GM21723 (cell line): Measurements from ENCODE around the gene PRR36.
A peak's percentile ranks its signal among the peaks of the same experiment; 100 is the strongest.

Source experiments
- ATAC-seq: cut with Tn5 transposase; IDR thresholded peaks from one replicate; pipeline ENCODE4 v1.9.1; 2021; ENCODE audit warnings: mild to moderate bottlenecking, moderate library complexity; ENCODE audit not compliant: unreplicated experiment

PRR36 gene

DNA sequence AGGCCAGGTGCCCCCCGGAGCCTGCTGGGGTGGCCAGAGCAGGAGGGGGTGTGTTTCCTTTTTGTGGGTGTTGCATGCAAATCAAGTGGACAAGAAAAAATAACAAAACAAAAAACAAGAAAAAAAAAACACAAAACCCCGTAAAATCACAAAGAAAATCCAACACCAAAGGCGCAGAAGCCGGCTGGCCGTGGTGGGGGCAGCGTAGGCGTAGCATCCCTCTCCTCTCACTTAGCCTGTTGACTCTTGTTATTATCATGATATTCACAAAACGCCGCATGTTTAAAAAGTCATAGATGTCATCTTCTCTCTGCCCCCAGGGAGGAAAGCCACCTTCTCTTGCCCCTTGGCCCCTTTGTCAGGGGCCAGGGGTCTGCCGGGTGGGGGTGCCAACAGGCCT lies 39.5 kb upstream of the PRR36 start:
- no peak for ATAC-seq

- no peak for ATAC-seq
These were observed 38.7 kb upstream of the PRR36 start for GRCh38 chr19:7912697-7913564.

- ATAC-seq, result no peak
These were observed 38.0 kb upstream of the PRR36 start for GRCh38 chr19:7912144-7912696.

DNA sequence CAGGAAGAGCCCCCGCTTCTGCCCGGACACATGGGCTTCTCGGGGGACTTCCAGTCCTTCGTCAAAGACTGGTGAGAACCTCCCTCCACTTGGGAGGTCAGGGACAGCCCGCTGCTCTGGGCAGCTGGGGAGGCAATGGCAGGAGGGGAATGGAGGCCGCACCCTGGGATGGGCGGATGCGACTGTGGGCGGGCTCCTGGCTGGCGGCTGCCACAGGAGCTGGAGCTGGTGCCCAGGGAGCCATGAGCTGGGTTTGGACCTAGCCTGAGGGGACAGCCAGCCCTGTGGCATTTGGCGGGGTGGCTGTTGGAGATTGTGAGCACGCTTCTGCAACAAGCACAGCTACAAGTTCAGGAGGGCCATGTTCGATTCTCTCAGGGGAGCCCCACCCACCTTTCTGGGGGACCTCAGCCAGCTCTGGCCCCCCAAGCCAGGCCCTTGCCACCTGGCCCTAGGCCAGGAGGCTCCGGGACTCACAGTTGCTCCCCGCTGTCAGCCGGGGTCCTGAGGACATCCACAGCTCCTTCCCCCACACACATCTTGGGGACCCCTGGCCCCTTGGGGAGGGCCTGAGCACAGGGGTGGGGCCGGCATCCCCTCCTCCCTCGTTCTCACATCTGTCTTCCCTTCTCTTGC lies 37.4 kb upstream of the PRR36 start:
- no peak for ATAC-seq

DNA sequence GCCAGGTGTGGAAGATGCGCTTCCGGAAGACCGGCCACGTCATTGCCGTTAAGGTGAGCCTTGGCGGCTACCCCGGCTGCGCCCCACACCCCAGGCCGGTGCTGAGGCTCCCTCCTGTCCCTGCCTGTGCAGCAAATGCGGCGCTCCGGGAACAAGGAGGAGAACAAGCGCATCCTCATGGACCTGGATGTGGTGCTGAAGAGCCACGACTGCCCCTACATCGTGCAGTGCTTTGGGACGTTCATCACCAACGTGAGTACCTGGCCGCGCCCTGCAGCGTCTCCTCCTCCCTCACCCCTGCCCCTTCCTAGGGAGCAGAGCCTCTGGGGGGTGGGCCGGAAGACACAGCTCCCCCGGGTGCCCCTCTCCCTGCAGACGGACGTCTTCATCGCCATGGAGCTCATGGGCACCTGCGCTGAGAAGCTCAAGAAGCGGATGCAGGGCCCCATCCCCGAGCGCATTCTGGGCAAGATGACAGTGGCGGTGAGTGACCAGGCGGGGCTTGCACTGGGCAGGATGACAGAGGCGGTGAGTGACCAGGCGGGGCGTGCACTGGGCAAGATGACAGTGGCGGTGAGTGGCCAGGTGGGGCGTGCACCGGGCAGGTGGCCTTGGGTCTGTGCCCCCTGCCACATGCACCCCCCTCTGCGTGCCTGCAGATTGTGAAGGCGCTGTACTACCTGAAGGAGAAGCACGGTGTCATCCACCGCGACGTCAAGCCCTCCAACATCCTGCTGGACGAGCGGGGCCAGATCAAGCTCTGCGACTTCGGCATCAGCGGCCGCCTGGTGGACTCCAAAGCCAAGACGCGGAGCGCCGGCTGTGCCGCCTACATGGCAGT lies 36.4 kb upstream of the PRR36 start:
- no peak for ATAC-seq

DNA sequence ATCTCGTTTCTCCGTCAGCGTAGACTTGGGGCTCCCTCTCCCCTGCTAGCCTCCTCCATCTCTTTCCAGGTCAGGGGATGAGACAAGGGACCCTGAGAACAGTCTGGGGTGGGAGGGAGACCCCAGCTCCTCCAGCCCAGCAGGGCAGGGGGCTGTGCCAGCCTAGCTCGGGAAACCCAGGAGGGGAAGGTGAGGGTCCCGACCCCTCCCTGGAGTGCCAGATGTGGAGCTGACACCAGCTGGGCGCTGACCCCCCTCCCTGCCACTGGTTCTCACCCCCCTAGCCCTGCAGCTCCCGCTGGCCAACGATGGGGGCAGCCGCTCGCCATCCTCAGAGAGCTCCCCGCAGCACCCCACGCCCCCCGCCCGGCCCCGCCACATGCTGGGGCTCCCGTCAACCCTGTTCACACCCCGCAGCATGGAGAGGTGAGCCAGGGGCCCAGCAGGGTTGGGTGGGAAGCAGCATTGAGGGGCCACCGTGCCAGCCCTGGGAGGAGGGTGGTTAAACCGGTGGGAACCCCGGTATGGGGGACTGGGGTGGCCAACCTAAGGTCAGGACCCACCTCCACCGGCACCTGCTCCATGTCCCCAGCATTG lies 35.4 kb upstream of the PRR36 start:
- no peak for ATAC-seq

DNA sequence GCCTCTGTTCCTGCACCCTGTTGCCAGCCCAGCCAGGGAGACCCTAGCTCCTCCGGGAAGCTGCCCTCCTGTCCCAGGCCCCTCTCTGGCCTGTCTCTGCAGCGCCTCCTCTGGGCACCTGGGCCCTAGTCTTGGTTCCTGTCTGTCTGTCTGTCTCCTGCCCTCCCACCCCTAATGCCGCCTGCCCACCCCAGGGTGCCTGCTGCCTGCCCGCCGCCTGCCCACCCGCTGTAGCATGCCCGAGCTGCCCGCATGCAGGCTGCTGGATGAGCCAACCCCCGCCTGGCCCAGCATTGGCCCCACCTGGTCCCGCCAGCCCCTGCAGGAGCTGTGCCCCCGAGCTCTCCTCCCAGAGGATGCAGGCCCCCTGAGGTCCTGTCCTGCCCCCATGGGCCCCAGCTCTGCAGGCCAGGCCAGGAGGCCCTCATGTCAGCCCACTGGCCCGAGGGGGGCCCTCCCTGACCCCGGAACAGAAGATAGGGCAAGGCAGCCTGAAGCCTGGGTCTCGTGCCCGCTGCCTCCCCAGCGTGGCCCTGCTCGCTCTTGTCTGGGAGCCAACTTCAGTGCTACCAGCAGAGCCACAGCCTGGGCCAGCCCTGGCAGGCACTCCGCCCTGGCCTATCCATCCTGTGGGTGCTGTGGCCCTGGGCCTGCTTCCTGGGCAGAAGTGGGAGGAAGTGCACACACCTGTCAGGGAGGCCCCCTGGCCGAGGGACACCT lies 34.7 kb upstream of the PRR36 start:
- ATAC-seq, result no peak

GRCh38 chr19:7908078-7908699 lies 34.0 kb upstream of the PRR36 start:
- ATAC-seq, result no peak

- ATAC-seq, result no peak
These were observed 33.4 kb upstream of the PRR36 start for GRCh38 chr19:7907544-7907943.

GRCh38 chr19:7907122-7907521 lies 32.9 kb upstream of the PRR36 start:
- no peak for ATAC-seq

- no peak for ATAC-seq
These were observed 31.7 kb upstream of the PRR36 start for GRCh38 chr19:7905859-7906258.

- no peak for ATAC-seq
These were observed 31.1 kb upstream of the PRR36 start for GRCh38 chr19:7905268-7905667.

GRCh38 chr19:7904074-7905020 lies 30.2 kb upstream of the PRR36 start:
- peak; percentile 27 for ATAC-seq

- ATAC-seq, result peak; percentile 72
These were observed 29.3 kb upstream of the PRR36 start, which contains the start of gene MAP2K7 for GRCh38 chr19:7903244-7904073. TSS of gene MAP2K7 (plus strand) at chr19:7903877. CDS start at chr19:7903945, 68 bp downstream.

DNA sequence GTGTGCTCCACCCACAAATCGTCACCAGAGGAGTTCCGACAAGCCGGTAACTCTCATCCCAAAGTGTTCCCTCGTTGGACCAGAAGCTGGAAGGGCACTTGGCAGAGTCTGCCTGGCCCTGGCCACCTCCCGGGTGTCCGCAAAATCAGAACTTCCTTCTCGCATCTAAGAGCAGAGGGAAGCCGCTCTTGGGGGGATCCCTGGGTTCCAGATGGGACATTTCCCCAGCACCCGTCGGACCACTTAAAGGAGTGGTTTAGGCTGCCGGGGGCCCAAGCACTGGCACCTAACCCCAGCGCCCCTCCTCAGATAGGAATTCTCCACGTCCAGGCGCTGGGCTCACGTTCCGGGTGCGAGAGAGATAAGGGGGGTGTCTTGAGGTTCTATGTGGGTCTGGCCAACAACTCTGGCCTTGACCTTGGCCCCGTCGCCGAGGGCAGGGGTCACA lies 28.6 kb upstream of the PRR36 start:
- no peak for ATAC-seq

DNA sequence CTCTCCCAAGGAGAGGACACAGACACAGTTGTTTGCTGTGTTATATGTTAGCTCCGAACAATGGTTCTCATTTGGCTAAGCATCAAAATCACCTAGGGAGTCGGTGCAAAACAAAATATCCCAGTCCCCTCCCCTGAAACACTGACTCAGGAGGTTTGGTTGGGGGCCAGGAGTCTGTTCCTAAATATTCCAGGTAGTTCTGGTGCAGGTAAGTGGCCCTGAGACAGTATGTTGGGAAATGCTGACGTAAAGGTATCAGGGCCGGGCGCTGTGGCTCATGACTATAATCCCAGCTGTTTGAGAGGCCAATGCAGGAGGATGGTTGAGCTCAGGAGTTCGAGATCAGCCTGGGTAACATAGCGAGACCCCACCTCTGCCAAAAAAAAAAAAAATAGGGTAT lies 27.1 kb upstream of the PRR36 start:
- no peak for ATAC-seq

GRCh38 chr19:7900931-7901330 lies 26.7 kb upstream of the PRR36 start:
- ATAC-seq, result no peak
